DLD1 (cell line): ENCODE data around the gene ZNF277.

Experiments used
- in situ Hi-C: cut with HindIII; loops from 2 replicates; pipeline ENCODE4 v1.10.0; 2017; ENCODE audit warnings: low sequenced_read_pairs

Gene ZNF277

DNA sequence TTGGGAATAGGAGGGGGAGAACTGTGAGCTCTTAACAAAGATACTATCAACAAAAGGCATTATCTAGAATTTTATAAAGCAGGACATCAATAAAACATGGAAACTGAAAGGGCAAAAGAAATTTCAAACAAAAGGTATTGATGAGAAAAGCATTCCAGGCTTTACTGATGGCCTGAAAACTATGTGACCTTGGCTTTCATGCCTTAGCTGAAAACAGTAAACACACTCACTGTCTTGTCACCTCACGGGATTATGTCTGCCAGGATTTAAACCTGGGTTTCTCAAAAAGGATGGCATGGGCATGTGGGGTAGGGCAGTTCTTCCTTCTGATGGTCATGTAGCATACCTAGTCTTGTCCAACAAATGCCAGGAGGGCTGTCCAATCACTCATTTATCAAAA is 23.2 kb upstream of the ZNF277 start:
- in situ Hi-C loops: no loop called here

DNA sequence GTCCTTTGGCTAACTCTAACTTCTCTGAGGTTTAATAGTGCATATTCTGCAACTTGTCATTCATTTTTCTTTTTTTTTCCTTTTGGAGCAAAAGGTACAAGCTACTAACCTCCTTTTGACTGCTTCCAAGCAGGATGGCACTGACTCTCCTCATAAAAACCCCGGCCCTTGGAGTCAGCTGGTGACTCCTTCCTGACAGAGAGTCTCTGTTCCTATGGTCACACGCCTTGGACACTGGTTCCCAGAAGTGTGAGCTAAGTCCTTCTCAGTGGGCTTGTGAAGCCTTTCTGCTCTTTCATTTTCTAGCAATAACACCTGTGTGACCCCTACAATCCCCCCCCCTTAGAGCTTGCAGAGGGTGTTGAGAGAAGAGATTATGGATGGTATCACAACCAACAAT is 22.0 kb upstream of the ZNF277 start:
- in situ Hi-C loops: no loop called here

DNA sequence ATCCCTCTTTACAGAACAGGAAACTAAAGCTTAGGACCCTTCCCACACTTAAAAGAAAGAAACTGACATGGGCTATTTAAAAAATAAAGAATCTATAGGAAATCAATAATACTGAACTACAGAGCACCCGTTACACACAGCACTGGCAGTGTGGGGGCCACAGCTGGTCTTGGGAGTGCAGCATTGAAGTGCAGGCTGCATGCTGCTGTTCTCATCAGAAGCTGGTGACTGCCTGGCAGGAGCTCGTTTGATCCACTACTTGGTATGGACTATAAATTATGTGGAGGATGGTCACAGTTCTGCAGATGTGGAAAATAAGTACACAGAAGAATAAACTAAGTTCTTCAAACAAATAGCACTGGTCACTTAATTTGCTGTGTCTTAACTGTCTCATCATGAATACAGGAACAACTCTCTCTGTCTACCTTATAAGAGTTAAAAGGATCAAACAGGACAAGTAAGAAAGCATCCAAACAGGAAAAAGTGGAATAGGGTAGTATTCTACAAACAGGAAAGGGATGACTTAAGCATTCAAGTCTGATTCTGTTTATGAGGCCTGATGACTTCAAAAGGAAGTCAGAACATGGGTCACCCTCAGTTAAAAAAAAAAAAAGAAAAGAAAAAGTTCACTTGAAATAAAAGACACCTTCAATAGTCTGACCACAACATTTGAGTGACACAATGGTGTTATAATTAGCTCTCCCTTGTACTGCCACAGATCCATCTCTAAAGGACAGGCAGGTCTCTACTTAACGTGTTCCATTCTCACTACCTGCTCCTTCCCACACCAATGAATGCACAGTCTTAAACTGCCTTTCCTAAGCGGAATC is 21.3 kb upstream of the ZNF277 start:
- in situ Hi-C loops: no loop called here

DNA sequence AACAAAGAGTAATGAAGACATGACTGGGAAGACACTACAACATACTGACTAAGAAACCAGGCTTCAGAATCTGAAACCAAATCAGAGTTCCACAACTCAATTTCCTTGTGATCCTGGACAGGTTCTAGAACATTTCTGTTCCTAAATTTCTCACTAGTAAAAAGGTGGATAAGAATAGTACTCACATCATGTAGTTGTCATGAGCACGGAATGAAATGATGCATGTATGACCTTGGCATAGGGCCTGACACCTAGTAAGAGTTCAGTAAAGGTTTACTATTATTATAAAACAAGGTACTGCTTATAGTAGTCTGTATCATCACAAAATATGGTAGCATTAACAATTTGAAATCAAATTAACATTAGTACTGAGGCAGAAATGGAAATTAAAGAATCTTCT is 20.2 kb upstream of the ZNF277 start:
- in situ Hi-C loops: no loop called here

DNA sequence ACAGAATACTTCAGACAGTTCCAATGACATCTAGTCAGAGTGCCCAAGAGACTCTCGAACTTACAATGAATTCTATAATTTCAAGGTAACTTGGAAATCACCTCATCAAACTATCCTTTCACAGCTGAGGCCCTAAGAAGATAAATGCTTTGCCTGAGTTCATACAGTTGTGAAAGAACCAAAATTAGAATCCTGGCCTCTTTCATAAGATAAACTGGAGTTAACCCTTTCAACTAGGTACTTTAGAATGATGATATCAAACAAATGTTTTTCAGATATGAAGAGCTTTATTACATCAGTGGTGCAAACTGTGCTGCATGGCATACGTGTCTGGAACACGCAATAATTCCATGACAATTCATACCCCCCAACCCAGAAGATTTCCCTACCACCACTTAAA is 18.2 kb upstream of the ZNF277 start:
- in situ Hi-C loops: no loop called here

DNA sequence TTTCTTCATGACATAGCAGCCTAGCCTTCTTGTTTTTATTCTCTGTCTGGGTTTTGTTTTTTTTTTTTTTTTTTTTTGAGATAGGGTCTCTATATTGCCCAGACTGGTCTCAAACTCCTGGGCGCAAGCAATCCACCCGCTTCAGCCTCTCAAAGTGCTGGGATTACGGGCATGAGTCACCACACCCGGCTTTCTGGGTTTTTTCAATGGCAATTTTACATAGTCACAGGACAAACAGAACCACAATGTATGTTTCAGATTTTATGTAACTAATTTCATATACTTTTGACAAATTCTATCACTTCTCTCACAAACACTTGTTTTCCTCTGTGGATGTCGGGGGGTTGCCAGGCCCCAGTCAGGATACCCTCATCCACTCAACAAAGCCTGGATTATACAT is 16.8 kb upstream of the ZNF277 start:
- in situ Hi-C loops: no loop called here

DNA sequence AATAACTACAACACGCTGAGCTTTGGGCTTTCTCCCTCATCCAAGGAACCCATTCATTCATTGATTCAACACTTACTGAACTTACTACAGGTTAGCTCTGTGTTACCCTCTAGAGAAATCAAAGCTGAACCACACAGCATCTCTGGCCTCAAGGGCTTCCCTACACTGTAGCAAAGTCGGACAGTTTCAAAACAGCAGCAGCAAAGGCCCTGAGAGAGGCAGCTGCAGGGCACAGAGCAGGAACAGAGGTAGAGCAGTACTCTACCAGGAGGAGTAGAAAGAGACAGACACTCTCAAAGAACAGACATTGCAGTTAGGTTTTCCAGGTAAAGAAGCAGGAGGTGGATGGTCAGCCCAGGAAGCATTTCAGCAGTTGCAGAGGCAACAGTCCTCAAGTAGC is 16.4 kb upstream of the ZNF277 start:
- in situ Hi-C loops: no loop called here

DNA sequence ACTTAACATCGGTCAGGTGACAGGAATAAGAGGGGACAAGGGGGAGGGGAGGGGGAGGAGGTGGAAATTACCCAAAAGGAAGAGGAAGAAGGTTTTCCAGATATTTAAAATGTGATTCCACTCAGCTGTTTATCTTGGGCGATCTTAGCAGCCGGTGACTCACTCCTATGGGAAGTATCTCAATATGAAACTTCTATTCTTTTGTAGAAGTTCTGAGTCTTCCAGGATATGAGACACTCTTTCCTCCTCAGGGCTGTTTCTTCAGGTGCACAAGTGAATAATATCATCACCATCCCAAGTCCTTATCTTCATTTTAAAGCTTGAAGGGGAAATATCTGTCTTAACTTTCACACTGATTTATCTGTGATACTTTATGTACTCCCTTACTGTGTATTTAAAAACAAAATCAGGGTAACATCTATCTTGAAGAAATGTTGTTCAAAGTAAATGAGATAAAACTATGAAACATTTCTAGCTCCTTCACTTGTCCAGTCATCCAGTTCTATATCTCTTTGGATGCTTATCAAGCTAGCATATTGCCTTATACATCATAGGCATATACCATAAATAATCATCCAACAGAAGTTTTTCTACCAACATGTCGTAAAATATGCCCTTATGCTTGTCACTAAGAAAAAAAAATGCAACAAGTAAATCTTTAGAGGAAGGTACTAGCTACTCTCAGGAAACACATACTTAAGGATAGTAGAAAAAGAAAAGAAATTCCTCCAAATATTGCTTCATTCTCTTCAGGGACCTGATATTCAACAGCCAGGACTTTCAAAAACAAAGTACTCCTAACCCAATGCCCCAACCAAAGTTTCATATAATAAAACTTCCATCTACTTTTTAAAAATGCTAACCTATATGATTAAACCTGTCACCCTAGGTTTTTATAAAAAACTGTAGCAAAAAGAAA is 14.0 kb upstream of the ZNF277 start:
- in situ Hi-C loops: no loop called here

DNA sequence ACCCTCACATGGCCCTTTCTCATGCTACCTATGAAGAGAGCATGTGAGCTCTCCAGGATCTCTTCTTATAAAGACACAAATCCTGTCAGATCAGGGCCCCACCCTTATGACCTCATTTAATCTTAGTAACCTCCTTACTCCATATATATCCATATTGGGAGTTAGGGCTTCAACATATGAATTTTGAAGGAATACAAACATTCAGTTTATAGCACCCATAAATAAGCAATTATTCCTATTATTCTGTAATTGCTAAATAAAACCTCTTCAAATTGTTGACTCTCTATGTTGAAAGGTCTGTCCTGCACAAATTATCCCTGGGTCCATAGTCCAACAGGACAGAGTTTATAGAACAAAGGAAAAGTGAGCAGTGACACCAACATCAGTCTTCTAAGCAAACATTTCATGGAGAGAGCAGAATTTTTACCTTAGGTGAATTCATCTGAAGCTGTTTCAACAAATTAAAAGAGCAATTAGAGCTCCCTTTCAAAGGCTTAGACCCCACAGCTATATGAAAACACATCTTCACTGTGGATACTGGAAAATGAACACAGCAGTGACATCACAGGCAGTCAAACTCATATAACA is 12.5 kb upstream of the ZNF277 start:
- in situ Hi-C loops: no loop called here

DNA sequence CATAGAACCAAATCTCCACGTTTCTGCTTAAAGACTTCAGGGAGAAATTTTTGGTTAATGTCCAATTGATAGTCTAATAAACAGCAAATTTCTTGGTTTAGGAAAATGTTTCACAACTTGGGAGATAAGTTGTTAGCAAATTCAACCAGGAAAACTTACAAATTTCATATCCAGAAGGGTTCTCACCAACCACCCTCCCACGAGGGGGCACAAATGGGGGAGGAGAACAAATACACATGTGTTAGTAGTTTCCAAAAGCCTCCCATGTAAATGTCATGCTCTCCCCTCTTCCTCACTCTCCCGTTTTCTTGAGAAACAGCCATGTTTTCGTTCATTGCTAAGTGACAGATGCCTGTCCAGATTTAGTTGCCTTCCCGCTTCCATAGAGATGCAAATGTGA is 10.8 kb upstream of the ZNF277 start:
- in situ Hi-C loops: no loop called here

DNA sequence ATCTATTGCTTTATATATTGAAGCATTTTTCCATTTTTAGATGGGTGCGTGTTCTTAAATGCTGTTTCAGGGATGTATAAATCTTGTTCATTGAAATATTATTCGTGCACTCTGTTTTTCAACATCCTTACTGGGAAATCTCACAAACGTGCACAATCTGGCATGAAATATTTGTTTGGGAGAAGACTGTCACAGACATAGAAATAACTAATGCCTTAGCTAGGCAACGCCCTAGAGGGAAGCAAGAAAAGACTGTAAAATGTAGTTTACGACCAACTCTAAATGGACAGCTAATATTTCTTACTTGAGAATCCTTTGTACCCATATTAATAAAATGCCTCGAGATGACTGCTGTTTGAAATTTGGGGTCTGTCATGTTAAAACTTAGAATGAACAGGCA is 9.2 kb upstream of the ZNF277 start:
- in situ Hi-C loops: no loop called here

DNA sequence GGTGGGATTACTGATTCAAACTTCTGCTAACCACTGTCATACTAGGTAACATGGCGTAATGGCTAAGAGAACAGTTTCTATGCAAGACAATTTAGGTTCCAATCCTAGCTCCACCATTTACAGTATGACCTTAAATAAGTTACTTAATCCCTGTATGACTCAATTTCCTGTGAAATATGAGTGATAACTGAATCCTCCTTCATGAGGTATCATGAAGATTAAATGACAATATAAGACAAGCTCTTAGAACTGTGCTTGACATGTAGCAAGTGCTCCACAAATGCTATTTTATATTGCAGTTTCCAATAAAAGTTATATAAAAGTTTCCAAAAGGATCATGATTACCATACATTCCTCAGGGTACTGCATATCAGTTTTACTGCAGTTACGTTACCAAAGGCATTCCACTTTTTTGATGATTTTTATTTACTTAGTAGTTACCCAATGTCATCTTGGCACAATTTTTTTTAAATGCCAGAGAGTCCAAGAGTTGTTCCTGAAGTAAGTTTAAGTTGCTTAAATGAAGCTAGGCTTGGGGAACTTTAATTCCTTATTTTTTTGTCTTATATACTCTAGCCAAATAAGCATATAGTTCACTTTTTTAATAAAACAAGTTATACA is 7.3 kb upstream of the ZNF277 start:
- in situ Hi-C loops: no loop called here

DNA sequence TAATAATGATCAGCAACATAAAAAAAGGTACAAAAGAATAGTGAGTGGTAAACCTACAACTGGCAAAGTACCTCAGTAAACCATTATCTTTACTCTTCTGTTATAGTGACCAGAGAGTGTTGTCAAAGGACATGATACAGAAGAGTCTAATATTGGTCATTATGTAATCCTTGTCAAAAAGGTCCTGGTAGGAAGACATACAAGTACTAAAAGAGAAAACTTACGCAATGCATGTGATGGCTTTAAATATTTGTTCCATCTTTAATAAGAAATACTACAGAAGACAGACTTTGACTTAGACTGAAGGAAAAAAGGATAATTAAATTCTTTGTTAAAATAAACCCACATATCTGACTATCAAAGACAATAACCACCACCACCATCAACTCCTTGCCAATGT is 6.8 kb upstream of the ZNF277 start:
- in situ Hi-C loops: no loop called here

DNA sequence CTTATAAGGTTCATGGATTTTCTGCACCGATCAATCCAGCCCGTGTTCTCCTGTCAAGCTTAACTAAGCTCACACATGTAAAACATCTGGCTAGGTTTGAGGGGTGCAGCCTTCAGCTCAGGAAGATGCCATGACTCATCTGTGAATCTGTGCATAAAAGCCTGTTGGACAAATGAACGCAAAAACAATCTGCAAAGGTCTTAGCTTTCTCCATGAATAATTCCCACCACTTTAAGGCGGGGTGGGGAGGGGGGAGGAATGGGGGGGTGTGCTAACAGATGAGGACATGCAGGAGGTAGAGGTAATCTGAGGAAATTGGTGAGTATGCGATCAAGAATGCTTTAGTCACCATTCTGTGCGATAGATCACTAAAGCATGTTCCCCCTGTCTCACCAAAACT is 5.1 kb upstream of the ZNF277 start:
- in situ Hi-C loops: no loop called here

DNA sequence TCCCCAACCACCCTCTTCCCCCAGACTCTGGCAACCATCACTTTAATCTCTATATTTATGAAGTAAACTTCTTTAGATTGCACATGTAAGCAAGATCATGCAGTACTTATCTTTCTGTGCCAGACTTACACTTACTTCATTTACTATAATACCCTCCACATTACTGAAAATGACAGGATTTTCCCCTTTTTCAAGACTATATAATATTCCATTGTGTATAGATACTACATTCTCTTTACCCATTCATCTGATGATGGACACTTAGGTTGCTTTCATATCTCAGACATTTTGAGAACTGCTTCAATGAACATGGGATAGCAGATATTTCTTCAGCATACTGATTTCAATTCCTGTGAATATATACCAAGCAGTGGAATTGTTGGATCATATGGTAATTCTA is 4.7 kb upstream of the ZNF277 start:
- in situ Hi-C loops: no loop called here

DNA sequence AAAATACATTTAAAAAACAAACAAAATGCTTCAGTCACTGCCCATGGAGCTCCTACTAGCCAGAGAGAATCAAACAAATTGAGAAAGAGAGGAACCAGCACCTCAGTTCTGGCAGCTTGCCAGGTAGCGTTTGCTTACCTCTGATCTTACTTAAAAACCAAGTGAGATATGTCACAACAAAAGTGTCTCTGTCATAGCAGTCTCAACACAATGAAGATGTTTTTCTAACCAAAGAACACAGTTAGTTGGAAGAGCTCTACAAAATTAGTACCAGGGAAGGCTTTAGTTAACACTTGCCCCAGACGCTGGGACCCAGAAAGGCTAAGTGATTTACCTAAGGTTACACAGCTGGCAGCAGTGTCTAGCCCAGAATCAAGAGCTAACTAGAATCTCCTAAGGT is 3.7 kb upstream of the ZNF277 start:
- in situ Hi-C loops: no loop called here

DNA sequence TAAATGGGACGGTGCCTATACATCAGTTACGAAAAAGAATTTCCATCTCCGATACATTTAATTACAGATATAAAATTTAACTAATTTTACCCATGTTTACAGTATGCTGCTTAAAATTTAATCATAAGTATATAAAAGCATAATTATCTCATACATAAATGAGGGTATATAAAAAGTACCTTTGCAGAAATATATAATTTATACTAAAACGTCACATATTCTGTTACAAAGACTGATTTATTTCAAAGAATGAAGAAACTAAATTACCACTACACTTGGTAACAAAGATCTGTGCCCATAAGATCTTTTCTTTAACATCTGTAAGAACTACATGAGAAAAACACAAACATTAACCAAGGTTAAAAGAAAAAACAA is 3.1 kb upstream of the ZNF277 start:
- in situ Hi-C loops: no loop called here

DNA sequence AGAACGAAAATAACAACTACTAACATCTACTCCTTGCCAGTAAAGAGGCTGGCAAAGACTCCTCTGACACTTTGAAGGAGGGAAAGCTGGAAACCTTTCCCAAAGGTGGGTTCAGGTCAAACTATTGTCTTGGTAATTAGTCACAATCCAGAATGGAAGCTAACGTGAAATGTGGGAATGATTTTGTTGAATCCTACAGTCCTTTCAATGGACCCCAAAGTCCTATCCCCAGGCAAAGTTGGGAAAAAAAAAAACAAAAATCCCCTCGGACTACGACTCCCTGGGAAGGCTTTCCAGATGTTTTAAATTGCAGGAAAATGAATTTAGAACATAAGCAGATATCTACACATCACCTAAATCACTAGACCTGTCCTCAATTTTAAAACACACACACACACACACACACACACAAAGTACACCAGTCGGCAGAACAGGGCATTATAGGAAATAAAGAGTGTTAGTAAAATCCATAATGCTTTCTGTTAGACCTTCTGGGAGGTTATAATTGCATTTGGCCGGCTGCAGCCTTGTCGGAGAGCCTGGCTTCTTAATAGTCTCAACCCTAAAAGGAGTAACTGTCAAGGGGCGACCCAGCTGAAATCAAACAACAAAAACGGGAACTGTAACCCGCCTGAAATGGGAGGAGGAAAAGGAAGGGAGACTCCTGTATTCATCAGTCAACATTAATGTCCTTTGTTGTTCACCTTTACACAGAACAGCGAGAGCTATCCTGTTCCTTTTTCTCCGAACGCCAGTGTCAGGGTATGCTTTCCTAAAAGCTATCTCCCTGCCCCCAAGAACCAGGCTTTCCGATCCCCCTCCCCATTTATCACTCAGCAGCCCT is 1.8 kb upstream of the ZNF277 start:
- in situ Hi-C loops: no loop called here

DNA sequence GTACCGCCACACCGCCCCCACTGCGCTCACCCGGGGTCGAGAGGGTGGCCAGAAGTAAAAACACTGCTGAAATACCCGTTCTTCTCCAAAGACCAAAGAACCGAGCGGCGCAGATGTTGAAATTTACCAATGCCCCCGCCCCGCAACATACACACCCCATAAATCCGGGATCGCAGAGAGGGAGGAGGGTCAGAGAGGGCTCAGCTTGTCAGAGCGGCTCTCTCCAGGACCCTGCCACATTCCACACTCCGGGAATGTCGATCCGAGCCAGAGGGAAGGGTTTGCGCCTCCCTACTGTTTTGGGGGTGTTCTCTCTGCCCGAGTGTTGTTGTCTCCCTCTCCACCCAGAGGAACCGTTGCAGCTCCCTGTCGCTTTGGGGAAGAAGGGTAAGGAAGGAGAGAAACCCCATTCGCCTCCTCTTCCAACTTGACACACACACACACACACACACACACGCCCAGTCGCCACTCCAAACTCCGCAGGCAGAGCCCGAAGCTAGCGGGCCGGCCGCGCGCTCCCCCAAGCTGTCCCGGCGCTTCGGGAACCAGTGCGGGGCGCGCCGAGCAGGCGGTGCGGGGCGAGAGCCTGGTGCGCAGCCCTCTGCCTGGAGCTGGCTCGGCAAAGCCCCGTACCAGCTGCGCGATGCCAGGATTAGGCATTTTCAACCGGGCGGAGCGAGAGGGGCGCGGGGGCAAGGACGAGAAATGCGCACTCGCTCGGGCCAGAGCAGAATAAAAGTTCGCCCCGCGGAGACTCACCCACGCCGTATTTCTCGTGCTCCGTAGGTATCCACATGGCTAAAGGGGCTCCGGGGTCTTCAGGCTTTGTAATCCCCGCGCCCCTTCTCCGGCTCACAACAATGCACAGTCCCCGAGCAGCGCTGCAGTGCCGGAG is 905 bp upstream of the ZNF277 start:
- in situ Hi-C loops: no loop called here
